GM12892 (cell line): Measurements from ENCODE around the gene KCNIP3.

Source experiments
- DNase-seq: peaks from one replicate; pipeline ENCODE4 v3.0.0; 2011; ENCODE audit not compliant: insufficient read length
- FAIRE-seq: peaks from 2 replicates; lab custom pipeline; 2011; peaks lifted over from hg19 to GRCh38; lab: Jason Lieb, UNC
- POLR2A ChIP-seq: IDR thresholded peaks from 2 replicates; pipeline ENCODE4 v1.6.1; 2011; ENCODE audit warnings: low read depth, low read length, control low read depth
- POLR2AphosphoS5 ChIP-seq: IDR thresholded peaks from 2 replicates; pipeline ENCODE4 v1.6.1; 2011; ENCODE audit warnings: low read depth, low read length, control low read depth
- TAF1 ChIP-seq: IDR thresholded peaks from 2 replicates; pipeline ENCODE4 v1.6.1; 2011; ENCODE audit warnings: low read depth, mild to moderate bottlenecking, control low read depth, low read length, borderline replicate concordance

The KCNIP3 gene

DNA sequence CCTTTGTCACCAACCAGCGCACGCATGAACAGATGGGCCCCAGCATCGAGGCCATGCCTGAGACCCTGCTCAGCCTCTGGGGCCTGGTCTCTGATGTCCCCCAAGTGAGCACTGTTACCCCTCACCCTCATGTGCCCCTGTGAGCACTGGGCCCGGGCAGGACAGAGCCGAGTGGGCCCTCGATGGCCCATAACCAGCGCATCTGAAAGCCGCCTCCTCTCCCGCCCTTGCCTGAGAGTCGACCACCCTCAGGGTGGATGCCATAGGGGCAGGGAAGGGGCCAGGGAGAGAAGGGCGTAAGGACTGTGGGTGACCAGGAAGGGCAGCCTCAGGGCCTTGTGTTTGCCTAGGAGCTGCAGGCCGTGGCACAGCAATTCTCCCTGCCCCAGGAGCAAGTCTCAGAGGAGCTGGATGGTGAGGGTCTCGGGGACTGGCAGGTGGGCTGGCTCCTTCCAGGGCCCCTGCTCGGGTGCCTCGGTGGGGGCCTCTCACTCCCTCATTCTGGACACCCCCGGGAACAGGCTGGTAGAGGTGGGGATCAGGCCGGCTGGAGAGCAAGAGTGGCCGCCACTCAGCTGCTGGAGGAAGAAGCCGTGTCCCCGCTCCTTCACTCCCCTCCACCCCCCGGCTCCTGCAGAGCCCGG lies 20.8 kb upstream of the KCNIP3 start:
- FAIRE-seq (no peak), DNase-seq (no peak)
- TF ChIP-seq POLR2A (no peak), POLR2AphosphoS5 (no peak), TAF1 (no peak)

DNA sequence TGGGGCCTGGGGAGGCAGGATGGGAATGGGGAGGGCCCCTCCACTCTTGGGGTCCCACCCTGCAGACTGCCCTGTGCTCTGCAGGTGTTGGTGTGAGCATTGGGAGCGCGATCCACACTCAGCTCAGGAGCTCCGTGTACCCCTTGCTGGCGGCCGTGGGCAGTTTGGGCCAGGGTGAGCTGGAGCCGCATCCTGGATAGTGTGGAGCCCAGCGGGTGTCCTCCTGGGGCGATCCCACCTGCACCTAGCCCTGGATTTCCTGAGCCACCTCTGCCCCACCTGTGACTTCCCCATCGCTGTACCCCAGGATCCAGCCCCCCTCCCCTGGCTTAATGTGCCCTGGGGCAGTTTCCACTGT lies 20.3 kb upstream of the KCNIP3 start:
- no peak for FAIRE-seq
- TF ChIP-seq POLR2AphosphoS5 (no peak), POLR2A (no peak), TAF1 (no peak)
- no peak for DNase-seq

DNA sequence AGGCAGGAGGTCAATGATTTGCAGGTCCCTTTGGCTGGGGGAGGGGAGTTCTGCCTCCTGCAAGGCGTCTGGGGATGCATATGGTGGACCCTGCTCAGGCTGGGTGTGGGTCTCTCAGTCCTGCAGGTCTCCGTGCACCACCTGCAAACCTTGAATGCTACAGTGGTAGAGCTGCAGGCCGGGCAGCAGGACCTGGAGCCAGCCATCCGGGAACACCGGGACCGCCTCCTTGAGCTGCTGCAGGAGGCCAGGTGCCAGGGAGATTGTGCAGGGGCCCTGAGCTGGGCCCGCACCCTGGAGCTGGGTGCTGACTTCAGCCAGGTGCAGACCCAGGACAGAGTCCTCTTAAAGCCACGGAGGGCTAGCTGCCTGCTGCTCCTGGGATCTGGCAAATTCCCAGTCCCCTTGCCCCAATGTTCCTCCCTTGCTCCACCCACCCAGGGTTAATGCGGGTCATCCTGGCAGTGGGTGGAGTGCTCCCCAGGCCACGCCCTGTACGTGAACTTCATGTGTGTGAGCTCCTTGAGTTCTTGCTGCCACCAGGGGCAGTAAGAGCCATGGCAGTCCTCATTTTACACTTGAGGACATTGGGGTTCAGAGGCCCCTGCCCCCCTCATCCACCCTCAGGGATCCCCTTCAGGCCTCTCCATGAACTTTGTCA lies 19.8 kb upstream of the KCNIP3 start:
- FAIRE-seq (no peak), DNase-seq (no peak)

DNA sequence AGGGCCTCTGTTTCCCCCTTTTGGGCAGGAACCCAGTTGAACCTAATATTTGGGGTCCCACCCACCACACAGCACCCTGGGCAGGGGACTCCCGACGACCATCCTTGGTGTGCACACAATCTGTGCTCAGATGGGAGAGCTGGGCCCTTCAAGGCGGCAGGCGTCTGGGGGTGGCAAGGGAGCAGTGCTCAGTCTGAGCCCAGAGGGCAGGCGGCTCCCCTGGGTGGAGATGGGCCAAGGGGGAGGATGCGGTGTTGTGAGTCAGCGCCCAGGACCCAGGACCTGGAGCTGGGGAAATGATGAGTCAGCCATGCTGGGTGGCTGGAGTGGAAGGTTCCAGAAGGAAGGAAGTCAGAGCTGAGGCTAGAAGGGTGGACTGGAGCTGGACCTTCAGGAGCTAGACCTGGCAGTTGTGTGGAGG lies 19.1 kb upstream of the KCNIP3 start:
- DNase-seq, result no peak
- FAIRE-seq, result no peak
- no peak for TF ChIP-seq POLR2AphosphoS5
- no peak for TF ChIP-seq TAF1
- TF ChIP-seq POLR2A, result no peak

More for the DNA sequence above, 19.8 kb upstream of the KCNIP3 start:
- TF ChIP-seq POLR2AphosphoS5 (no peak), POLR2A (no peak), TAF1 (no peak)

DNA sequence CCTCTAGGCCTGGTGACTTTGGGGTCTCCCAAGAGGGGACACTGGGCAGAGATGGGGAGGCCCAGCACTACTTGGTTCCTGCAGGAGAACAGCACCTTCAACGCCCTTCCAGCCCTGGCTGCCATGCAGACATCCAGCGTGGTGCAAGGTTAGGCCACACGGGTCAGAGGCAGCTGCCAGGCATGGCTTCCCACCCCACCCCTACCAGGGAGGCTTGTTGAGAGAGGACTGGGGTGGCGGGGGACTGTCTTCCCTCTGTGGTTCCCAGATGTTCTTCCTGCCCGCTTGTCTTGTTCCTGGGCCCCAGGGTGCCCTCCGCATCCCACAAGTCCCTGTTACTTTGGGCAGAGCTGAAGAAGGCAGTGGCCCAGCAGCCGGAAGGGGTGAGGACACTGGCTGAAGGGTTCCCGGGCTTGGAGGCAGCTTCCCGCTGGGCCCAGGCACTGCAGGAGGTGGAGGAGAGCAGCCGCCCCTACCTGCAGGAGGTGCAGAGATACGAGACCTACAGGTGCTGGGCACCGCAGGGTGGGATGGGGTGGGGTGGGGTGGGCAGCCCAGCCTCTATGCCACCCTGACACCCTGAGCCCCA lies 18.4 kb upstream of the KCNIP3 start:
- TF ChIP-seq TAF1 (no peak), POLR2A (no peak), POLR2AphosphoS5 (no peak)
- DNase-seq, result no peak
- FAIRE-seq, result no peak

DNA sequence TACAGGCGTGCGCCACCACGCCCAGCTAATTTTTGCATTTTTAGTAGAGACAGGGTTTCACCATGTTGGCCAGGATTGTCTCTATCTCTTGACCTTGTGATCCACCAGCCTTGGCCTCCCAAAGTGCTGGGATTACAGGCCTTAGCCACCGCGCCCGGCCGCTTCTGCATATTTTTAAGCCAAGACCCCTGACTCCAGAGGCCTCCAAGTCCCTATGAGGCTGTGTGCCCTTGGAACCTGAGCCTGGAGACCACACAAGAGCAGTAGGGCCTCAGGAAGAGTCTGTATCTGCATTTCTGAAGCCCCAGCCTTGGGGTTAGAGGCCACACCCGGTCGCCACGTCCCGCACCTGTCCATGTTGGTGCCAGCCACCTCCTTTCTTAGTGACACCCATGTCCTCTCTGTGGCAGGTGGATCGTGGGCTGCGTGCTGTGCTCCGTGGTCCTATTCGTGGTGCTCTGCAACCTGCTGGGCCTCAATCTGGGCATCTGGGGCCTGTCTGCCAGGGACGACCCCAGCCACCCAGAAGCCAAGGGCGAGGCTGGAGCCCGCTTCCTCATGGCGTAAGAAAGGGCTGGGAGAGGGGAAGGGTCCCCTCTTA lies 17.6 kb upstream of the KCNIP3 start:
- no peak for TF ChIP-seq POLR2AphosphoS5
- TF ChIP-seq POLR2A, result no peak
- no peak for TF ChIP-seq TAF1
- FAIRE-seq (no peak), DNase-seq (no peak)

DNA sequence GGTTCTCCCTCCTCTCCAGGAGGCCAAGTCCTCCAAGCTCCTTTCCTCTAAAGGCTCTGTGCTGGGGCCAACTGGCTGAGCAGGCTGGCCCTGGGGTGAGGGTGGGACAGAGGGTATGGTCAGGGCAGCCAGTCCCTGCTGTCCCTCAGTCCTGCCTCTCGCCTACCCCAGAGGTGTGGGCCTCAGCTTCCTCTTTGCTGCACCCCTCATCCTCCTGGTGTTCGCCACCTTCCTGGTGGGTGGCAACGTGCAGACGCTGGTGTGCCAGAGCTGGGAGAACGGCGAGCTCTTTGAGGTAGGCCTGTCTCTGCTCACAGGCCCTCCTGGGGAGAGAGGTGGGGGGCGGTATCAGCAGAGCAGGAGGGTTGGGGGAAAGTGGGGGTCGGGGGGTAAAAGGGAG lies 16.1 kb upstream of the KCNIP3 start:
- no peak for TF ChIP-seq TAF1
- FAIRE-seq (no peak), DNase-seq (no peak)

DNA sequence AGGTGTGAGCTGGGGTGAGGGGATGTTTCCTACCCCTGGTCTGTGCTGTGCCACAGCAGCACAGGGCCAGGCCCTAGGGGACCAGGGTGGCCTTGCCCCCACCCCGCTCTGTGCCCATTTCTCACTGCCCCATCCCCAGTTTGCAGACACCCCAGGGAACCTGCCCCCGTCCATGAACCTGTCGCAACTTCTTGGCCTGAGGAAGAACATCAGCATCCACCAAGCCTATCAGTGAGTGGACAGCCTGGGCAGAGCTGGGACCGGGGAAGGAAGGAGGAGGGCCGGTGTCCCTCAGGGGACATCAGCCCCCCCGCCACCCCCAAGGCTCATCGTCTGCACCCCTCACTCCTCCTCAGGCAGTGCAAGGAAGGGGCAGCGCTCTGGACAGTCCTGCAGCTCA lies 15.4 kb upstream of the KCNIP3 start:
- DNase-seq, result no peak
- TF ChIP-seq POLR2AphosphoS5 (no peak), TAF1 (no peak)
- FAIRE-seq, result no peak

DNA sequence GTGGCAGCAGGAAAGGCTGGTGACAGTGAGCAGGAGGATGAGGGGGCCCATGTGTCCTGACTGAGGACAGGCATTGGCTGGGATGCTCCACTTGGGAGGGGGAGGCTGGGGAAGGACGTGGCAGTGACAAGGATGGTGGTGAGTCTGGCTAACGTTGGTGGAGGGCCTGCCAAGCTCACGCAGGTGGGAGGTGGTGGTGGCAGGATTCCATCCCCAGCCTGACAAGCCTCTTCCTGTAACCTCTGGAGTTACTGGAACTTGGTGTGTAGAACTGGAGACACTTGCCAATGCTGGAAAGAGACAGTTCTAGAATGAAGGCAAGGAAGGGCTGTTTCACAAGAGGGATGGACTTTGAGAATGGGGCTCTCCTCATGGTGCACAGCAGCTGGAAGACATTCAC lies 14.7 kb upstream of the KCNIP3 start:
- no peak for DNase-seq
- no peak for TF ChIP-seq POLR2A
- TF ChIP-seq POLR2AphosphoS5, result no peak
- no peak for TF ChIP-seq TAF1

DNA sequence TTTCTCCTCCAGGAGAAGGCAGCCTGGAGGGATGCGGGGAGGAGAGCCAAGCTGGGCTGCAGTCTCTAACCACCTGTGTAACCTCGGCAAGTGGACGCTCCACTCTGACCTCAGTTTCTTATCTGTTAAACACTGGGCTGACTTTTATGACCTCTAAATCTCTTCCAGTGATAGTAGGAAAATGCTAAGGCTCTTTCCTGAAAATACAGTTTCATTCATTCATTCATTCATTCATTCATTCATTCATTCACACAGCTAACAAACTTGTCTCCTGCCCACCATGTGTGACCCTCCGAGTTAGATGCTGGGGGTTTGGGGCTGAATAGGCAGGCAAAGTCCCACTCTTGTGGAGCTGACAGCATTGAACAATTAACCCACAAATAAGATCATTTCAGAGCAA lies 13.6 kb upstream of the KCNIP3 start:
- no peak for DNase-seq

More for the DNA sequence above, 14.7 kb upstream of the KCNIP3 start:
- FAIRE-seq, result no peak

DNA sequence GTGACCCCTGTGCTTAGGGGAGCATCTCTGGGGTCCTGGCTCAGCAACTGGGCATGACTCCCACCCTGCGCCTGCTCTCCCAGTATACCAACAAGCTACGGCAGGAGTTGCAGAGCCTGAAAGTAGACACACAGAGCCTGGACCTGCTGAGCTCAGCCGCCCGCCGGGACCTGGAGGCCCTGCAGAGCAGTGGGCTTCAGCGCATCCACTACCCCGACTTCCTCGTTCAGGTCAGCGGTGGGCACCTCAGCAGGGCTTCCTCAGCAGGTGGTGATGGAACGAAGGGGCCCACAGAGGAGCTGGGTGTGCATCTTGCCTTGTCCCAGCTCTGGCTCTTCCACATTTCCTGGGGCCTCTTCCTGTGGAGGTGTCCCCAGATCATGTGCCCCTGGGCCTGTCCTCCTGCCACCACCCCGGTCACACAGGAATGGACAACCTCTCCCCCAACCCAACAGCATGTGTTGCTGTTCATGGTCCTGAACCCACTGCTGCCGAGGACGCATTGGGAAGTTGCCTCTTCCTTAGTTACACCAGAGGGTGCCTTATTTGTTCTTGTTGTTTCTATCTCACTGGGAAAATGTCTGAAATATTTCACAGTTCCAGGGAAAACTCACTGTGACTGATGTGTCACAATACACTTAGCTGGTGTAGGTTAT lies 12.1 kb upstream of the KCNIP3 start:
- TF ChIP-seq POLR2AphosphoS5 (no peak), POLR2A (no peak), TAF1 (no peak)
- FAIRE-seq (no peak), DNase-seq (no peak)

More for the DNA sequence above, 13.6 kb upstream of the KCNIP3 start:
- no peak for FAIRE-seq
- TF ChIP-seq POLR2A (no peak), TAF1 (no peak), POLR2AphosphoS5 (no peak)

DNA sequence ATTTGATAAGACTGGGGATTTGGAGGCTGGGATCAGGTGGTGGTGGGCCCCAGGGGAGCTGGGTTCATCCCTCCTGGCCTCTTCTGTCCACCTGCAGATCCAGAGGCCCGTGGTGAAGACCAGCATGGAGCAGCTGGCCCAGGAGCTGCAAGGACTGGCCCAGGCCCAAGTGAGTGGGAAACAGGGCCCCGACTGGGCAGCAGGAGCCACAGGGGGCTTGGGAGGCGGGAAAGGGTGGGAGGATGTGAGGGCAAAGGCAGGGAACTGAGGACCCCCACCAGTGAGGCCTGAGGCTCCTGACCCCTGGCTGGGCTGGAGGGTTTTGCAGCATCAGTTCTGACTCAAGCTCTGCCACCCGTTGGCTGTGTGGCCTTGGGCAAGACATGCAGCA lies 11.6 kb upstream of the KCNIP3 start:
- no peak for TF ChIP-seq TAF1
- no peak for TF ChIP-seq POLR2AphosphoS5
- DNase-seq (no peak), FAIRE-seq (no peak)
